ENCODE data around the gene CDK5RAP2. TPM values are rescaled to one million over a fixed set of nuclear protein-coding genes. Genes with fewer than 3 reads are reported as not detected.

CDK5RAP2 gene
- 19.0 and 40.4 TPM in 2 replicates for total RNA-seq

GRCh38 chr9:120580051-120580896, at the start of gene CDK5RAP2:
TSS of gene CDK5RAP2 (minus strand) at chr9:120580167. CDS start at chr9:120579978, 189 bp downstream.

Other genes starting within 250 kb of the CDK5RAP2 start
- gene MEGF9, start 134.3 kb upstream of the CDK5RAP2 start, total RNA-seq: 6.5 and 7.4 TPM in 2 replicates
- gene FBXW2, start 213.2 kb upstream of the CDK5RAP2 start, total RNA-seq: 35.3 and 41.7 TPM in 2 replicates